ENCODE results near the gene SLC2A9. TPM values are rescaled to one million over a fixed set of nuclear protein-coding genes. Genes with fewer than 3 reads are reported as not detected.

SLC2A9 gene
- total and polyA plus RNA-seq, 2 of the 8 experiments (the other 6 are each of a cell fraction or from before 2014, with no cell fraction given): 0.20 to 0.26 TPM

- no peak for TF ChIP-seq CTCF (IDR thresholded peaks at IDR 0.05; ENCODE audit: control extremely low read depth in 1 of 3, insufficient read depth in 1 of 3, low read depth in 1 of 3, low read length in 3 of 3)
These were observed 15.7 kb downstream of the SLC2A9 start (continued) for GRCh38 chr4:10005632-10006031.
